Dermis lymphatic vessel endothelial cell (primary cell): ENCODE results near the gene PLD2. TPM values are rescaled to one million over a fixed set of nuclear protein-coding genes. Genes with fewer than 3 reads are reported as not detected.

Source experiments
- total RNA-seq: library from RNA; depleted of rRNA; stranded (reverse); fragments of >200 nt; gene quantifications from 2 replicates; pipeline ENCODE4 v1.2.1, GENCODE V29; 2014

The PLD2 gene
- total RNA-seq, result 26.3 and 35.3 TPM in 2 replicates

DNA sequence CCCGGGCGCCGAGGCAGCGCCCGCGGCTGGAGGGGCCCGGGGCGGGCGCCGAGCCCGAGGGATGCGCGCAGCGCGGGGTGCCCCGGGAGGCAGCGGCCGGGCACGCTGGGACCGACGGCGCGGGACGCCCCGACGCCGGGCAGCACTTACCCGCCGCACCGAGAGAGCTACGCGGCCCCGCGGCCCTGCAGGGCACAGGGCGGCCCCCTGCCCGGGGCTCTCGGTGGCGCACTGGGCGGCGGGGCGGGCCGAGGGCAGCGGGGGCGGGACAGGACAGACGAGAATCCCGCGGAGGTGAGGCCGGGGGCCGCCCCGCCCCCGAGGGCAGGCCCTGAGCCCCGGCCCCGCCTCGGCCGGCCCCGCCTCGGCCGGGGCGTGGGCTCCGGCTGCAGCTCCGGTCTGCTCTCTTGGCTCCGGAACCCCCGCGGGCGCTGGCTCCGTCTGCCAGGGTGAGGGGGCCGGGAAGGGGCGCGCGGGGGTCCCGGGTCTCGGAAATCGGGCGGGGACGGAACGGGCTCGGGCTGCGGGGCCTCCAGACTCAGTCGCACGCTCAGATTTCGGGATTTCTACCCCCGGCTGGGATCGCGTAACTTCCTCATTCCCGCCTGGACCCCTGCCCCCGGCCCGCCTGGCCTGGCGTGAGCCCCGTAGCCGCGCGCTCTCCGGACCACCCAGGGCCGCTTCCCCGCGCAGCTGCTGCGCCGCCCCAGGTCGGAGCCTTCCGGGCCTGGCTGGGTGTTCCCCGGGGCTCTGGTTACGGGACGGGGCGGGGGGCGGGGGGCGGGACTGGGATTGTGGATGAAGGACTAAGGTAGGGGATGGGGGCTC is at the start of gene PLD2:
Gene PLD2 (plus strand): TSS at position 376 of the 828 bp plus-strand sequence. CDS start 621 bp downstream, outside the sequence.

DNA sequence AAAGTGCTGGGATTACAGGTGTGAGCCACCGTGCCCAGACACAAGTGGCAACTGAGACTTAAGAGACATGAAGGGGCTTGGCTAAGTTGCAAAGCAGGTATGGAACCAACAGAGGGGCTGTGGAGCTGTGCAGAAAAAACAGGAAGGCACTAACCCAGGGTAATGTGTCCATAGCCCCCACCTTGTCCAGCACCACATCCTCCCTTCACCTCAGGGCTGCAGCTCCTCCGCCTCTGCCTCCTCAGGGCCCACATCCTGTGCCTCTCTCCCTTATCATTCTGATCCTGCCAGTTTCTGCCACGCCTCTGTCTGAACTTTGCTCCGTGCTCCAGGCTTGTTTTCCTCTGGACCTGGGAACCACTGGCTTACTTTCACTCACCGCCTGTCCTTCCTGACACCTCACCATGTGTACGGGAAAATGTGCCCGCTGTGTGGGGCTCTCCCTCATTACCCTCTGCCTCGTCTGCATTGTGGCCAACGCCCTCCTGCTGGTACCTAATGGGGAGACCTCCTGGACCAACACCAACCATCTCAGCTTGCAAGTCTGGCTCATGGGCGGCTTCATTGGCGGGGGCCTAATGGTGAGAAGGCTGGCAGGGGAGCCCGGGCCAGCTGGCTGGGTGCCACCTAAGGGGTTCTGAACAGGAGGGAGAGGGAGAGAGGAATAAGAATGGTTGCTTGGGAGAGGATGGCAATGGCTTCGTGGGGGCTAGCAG is 35.3 kb upstream of the PLD2 start, which contains the start of gene TM4SF5:
Gene TM4SF5 (plus strand): TSS at position 368 of the 716 bp plus-strand sequence. CDS start 37 bp downstream, at position 405.

DNA sequence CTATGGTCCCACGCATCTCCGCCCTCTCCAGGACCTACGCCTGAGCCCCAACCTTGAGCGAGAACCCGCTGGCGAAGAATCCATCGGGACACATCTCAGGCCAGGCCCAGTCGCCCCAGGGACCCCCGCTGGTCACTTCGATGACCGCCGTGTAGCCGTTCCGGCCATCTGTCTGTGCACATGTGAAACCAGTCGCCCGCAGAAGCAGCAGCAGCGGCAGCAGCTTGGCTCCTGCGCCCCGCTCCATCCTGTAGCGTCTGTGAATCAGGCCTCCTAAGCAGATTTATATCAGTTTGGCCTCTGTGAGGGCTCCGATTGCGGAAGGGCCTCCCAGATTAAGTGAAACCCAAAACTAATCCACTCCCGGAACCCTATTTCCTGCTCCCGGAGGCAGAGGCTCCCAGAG is 20.8 kb upstream of the PLD2 start, which contains the start of gene VMO1:
Gene VMO1 (minus strand): TSS at position 259 of the 406 bp plus-strand sequence. CDS start 12 bp downstream, at position 247.

DNA sequence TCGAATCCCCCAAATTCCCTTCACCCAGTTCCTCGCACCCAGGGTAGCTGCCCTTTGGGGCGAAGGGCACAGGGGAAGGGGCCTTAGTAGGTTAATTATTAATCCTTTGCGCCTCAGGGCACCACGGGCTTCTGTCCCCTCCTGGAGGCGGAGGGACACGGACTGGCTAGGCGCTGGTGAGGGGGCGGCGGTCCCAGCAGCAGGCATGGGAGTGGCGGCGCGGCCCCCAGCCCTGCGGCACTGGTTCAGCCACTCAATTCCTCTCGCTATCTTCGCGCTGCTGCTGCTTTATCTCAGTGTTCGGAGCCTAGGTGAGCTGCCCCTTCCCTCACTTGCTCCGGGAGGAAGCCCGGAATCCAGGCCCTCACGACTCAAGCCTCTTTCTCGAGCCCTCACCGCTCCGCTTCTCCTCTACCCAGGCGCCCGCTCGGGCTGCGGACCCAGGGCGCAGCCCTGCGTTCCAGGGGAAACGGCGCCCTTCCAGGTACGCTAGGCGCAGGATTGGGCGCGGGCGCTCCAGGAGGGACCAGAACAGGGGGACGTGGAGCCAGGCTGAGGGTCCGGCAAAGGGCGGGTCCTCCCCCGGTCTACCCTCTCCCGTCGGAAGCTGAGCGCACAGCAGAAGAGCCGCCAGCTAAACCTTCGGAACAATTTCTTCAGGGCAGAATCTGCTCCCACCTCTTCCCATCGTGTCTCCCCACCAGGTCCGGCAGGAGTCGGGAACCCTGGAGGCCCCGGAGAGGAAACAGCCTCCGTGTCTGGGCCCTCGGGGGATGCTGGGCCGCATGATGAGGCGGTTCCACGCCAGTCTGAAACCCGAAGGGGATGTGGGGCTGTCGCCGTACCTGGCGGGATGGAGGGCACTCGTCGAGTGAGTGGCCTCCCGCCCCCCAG is 17.9 kb upstream of the PLD2 start, which contains the start of gene GLTPD2:
Gene GLTPD2 (plus strand): TSS at position 158 of the 894 bp plus-strand sequence. CDS start 48 bp downstream, at position 206.

GRCh38 chr17:4802228-4802627 is 4.7 kb upstream of the PLD2 start, which contains the start of gene C17orf114:
TSS of gene C17orf114 (minus strand) at chr17:4802328.

GRCh38 chr17:4833178-4833940 is 26.4 kb downstream of the PLD2 start, which contains the start of gene MINK1:
TSS of gene MINK1 (plus strand) at chr17:4833340. CDS start at chr17:4833584, 244 bp downstream.

Other genes with a start within 250 kb of the PLD2 start
- not detected in 2 replicates for gene GGT6, start 246.6 kb upstream of the PLD2 start, total RNA-seq
- gene SMTNL2, start 222.6 kb upstream of the PLD2 start, total RNA-seq, result not detected in 2 replicates
- gene ALOX15, start 165.5 kb upstream of the PLD2 start, total RNA-seq, result not detected in 2 replicates
- gene PELP1, start 103.0 kb upstream of the PLD2 start, total RNA-seq, result 7.7 and 10.3 TPM in 2 replicates
- gene ARRB2, start 96.5 kb upstream of the PLD2 start, total RNA-seq, result 7.5 and 9.0 TPM in 2 replicates
- 9.5 and 11.9 TPM in 2 replicates for gene MED11, start 75.7 kb upstream of the PLD2 start, total RNA-seq
- gene ZMYND15, start 67.3 kb upstream of the PLD2 start, total RNA-seq, result under 0.01 and 0.11 TPM in 2 replicates
- gene CXCL16, start 67.2 kb upstream of the PLD2 start, total RNA-seq, result 0.54 and 0.77 TPM in 2 replicates
- gene TM4SF5, start 35.3 kb upstream of the PLD2 start, total RNA-seq, result not detected in 2 replicates
- gene VMO1, start 20.8 kb upstream of the PLD2 start, total RNA-seq, result 0.22 and 0.95 TPM in 2 replicates
- not detected in 2 replicates for gene GLTPD2, start 18.2 kb upstream of the PLD2 start, total RNA-seq
- gene PSMB6, start 11.0 kb upstream of the PLD2 start, total RNA-seq, result 164 and 200 TPM in 2 replicates
- 25.5 and 31.3 TPM in 2 replicates for gene MINK1, start 26.2 kb downstream of the PLD2 start, total RNA-seq
- gene C17orf107, start 92.4 kb downstream of the PLD2 start, total RNA-seq, result 0.77 and 1.1 TPM in 2 replicates
- 0.86 and 5.7 TPM in 2 replicates for gene CHRNE, start 95.9 kb downstream of the PLD2 start, total RNA-seq
- not detected in 2 replicates for gene GP1BA, start 125.1 kb downstream of the PLD2 start, total RNA-seq
- 45.4 and 50.1 TPM in 2 replicates for gene SLC25A11, start 132.9 kb downstream of the PLD2 start, total RNA-seq
- gene RNF167, start 133.1 kb downstream of the PLD2 start, total RNA-seq, result 11.5 and 12.6 TPM in 2 replicates
- gene PFN1, start 141.4 kb downstream of the PLD2 start, total RNA-seq, result 304 and 331 TPM in 2 replicates
- 2.2 and 2.3 TPM in 2 replicates for gene ENO3, start 144.0 kb downstream of the PLD2 start, total RNA-seq
- 53.2 and 56.7 TPM in 2 replicates for gene SPAG7, start 160.7 kb downstream of the PLD2 start, total RNA-seq
- 3.0 and 3.9 TPM in 2 replicates for gene CAMTA2, start 180.5 kb downstream of the PLD2 start, total RNA-seq
- gene INCA1, start 190.4 kb downstream of the PLD2 start, total RNA-seq, result 0.52 and 0.54 TPM in 2 replicates
- gene KIF1C, start 190.8 kb downstream of the PLD2 start, total RNA-seq, result 75.5 and 89.6 TPM in 2 replicates
- under 0.01 and 0.17 TPM in 2 replicates for gene SLC52A1, start 228.3 kb downstream of the PLD2 start, total RNA-seq